Superior temporal gyrus (tissue), 1 donor: ENCODE measurements around the gene AP4M1.

Source experiments
- DNase-seq: peaks from one replicate; pipeline ENCODE4 v3.0.0-alpha.2; 2016; ENCODE audit errors: extremely low spot score

AP4M1 gene

DNA sequence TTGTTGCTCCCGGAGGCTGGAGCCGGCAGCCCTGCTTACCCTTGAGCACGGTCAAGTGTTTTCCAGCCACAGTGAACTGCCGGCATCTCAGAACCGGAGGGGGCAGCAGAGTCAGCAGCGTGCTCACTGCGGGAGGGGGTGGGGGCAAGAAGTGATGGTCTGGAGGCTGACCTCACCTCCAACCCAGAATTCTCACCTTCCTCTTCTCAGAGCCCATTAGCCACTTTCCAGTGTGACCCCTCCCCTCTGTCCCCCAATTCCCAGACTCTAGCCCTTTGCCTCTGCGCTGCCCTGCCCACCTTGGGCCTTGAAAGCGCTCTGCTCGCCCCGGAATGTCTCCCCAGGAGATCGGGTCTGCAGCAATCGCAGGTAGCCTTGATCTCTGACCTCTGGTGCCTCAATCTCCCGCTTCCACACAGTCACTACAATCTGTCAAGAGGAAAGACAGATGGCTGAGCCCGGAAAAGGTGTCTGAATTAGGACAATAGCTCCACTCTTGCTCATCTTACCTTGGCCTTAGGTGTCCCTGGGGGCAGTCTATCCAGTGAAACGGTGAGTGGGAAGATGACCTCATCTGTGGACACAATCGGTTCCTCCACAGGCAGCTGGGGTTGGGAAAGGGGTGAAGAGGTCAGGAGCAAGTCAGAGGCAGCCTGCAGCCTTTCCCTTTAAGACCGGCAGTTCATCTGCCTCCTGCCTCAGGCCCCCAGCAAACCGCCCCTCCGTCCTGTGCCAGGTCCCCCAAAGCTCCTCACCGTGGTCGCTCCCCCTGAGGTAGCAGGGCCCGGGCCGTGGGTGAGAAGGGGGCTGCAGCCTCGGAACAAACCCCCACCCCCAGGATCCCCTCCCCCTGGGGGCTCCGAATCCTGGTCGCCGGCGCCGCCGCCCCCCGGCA, 56.1 kb downstream of the AP4M1 start:
- DNase-seq, result no peak
